Activated CD8-positive, alpha-beta memory T cell treated with anti-CD3 and anti-CD28 coated beads for 36 hours (primary cell): ENCODE results near the gene OTULIN. TPM values are rescaled to one million over a fixed set of nuclear protein-coding genes. Genes with fewer than 3 reads are reported as not detected.

ENCODE experiments used
- CTCF ChIA-PET: fragments of 350-600 bp; sonication (Branson Sonifier 250); formaldehyde crosslinking; loops from one replicate; lab custom pipeline; 2021; ENCODE audit warnings: antibody characterized with exemption; lab: Charles Lee
- POLR2A ChIA-PET: fragments of 350-600 bp; sonication (Branson Sonifier 250); formaldehyde crosslinking; loops from one replicate; lab custom pipeline; 2021; ENCODE audit warnings: antibody characterized with exemption; lab: Charles Lee
- total RNA-seq, 2 experiments: library from RNA; stranded (reverse); gene quantifications; one replicate each; pipeline ENCODE4 v1.2.3, GENCODE V29; 2021

Gene OTULIN
- total RNA-seq, 2 experiments from 2014 or later: 75.4 to 84.7 TPM

DNA sequence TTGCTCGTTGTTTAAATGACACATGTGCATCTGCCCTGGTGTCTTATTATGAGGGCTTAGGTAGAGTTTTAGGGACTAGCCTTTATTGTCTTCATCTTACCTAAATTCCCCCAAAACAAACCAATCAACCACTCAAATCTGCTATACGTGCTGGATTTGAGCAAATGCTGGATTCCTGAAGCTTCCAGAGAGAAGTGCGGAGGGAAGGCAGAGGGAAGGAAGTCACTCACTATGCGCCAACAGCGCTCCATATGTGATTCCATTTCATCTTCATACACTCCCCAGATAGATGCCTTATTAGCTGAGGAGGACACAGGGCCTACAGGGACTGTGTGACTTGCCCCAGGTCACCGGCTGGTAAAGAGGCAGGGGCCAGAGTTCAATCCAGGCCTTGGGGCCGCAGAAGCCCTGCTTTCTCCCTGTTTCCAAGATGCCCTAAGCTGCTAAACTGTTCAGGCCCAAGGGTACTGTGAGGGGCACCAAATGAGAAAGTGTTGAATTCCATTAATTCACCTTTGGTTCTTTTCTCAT is 63.5 kb downstream of the OTULIN start:
- CTCF ChIA-PET: interaction anchor here (0.9 to 3.0 kb wide), 8 partner anchors 15 to 277 kb away, joined by 3 to 31 read pairs (median 4); no protein-coding TSS in a partner anchor
- POLR2A ChIA-PET: no interaction called here

DNA sequence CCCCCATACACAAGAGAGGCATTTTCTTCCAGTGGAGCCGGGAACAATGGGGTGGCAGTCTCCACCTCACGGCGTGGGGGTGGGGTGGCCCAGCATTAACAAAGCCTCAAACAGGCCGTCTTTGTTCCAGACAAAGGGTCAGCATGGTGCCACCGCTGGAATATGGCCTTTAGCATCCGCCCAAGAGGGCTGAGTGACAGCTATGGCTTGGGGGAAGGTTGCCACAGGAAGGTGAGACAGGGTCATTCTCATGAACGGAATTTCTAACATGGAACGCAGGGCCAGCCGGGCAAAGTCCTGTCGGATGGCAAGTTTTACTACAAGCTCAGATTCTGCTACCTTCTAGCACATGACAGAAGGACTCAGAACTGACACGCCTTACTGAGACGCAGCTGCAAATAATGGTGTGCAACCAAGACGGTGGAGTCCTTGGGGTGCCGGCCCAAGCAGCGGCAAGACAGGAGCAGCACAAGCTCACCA is 64.0 kb downstream of the OTULIN start:
- CTCF ChIA-PET: interaction anchor here (1.3 to 3.0 kb wide), 2 partner anchors 43 to 276 kb away, joined by 3 to 31 read pairs; no protein-coding TSS in a partner anchor
- POLR2A ChIA-PET: no interaction called here

DNA sequence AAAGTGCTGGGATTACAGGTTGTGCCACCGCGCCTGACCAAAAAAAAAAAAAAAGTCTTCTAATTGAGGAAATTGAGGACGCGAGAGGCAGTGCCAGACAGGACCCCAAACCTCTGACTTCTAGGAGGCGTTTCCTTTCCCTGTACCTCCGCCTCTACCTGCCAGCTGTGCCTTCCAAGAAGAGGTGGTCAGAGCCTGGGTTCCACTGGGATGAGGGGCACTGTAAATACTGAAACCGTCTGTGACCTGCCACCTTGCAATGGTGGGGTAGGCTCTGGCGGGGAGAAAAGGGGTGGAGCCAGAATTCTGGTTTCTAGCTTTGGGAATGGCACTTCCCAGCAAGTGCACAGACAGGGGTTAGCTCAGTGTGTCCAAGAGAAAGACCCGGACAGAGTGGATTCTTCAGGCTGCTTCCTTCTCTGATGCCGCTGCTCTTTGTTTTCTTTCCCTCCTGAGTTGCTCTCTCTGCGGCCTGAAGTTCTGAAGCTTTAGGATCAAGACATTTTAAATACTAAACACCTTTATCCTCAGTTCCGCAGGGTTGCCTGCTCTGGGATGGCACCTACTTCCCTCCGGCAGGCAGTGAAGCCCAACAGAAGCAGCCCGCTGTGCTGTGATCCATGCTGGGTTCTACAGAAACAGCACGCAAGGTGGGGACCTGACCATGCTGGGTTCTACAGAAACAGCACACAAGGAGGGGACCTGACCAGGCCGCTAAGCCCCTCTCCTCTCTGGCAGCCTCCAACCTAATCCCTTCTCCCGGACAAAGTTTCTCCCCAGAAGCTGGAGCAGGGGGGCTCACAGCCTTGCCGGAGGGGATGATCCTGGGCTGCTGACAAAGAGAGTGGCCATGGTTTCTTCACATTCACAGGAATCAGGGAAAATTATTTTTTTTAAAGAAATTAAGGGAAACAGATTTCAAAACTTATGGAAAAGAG is 65.2 kb downstream of the OTULIN start:
- CTCF ChIA-PET: no interaction called here
- POLR2A ChIA-PET: no interaction called here

DNA sequence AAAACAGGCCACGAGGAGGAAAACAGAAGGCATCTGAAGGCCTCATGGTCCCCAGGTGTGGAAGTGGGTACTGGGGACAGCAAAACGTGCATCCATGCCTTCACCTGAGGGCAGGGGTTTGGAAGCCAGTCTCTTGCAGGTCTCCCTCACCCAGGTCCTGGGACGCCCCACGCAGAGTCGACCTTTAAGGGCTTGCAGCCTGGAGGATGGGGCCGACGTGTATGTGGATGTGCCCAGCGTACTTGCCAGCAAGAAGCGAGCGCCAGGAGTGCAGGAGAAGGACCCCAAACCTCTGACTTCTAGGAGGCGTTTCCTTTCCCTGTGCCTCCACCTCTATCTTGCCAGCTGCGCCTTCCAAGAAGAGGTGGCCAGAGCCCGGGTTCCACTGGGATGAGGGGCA is 65.9 kb downstream of the OTULIN start:
- ChIA-PET POLR2A (no interaction called here), CTCF (no interaction called here)

DNA sequence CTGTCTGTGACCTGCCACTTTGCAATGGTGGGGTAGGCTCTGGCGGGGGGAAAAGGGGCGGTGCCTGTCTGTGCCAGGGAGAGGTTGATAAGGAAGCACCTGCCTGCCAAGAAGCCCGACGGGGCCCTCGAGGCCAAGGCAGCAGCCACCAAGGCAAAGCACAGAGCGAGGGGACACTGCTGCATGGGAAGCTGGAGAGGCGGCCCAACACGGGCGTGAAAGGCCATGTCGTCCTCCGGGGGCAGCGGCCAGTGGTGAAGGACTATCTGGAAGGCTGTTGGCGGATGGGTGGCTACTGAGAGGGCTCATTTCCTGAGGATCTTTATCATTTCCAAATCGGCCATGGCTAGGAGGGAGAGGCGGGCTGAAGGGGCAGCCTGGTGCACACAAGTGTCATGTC is 66.4 kb downstream of the OTULIN start:
- CTCF ChIA-PET: no interaction called here
- POLR2A ChIA-PET: interaction anchor here (0.6 kb wide), 1 partner anchor 79 kb away, joined by 4 read pairs; no protein-coding TSS in a partner anchor

DNA sequence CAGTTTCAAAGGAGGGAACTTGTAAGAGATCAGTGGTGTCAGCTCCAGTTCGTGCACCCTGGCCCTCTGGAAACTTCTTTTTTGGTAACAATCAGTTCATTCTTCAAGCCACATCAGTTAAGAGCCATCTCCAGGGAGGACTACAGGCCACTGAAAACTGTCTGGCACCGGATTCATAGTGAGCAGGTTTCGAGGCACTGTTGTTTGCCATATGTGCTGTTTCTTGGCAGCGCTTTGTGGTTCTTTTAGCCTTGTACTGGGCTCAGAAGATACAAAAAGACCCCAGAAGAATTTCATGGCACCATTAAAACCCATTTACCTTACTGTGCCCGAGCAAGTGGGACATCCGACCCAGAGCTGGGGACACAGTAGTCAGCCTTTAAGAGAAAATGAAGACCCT is 68.5 kb downstream of the OTULIN start:
- ChIA-PET CTCF (no interaction called here), POLR2A (interaction anchor here (0.6 kb wide), 1 partner anchor 9 kb away, joined by 3 read pairs; no protein-coding TSS in a partner anchor)

DNA sequence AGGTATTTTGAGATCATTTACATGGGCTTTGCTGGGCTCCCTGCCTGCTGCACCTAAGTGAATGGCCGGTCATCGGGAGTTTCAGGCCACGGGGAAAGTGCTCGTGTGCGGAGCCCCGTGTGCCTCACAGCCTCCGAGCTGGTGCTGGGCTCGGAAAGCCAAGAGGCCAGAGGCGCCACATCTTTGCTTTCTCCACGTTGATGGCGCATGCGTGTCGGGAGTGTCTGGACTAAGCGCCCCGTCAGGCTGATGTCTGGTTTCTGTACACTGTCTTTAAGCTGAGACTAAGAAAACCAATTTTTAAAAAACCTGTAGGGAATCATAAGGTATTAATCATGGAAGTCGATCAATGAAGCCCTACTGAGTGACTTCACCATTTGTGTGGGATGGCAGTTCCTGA is 69.1 kb downstream of the OTULIN start:
- CTCF ChIA-PET: no interaction called here

DNA sequence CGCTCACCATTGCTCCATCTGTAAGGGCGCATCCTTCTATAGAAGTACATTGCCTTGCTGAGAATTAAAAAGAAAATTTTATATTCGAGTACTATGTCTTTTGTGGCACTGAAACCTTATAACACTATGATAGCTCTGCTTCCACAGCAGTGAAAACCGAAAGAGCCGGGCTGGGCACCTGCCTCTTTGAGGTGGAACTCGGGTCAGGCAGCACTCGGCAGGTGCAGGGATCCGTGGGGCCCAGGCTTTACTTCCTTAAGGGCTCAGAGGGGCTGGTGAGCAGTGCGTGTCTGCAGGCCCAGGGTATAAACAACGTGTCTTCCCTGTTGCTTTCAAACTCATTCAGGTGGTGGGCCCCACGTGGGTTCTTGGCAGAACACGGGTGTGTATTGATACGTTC is 69.9 kb downstream of the OTULIN start:
- ChIA-PET CTCF (no interaction called here), POLR2A (interaction anchor here (0.6 kb wide), 1 partner anchor 10 kb away, joined by 3 read pairs; no protein-coding TSS in a partner anchor)

More for the DNA sequence above, 69.1 kb downstream of the OTULIN start:
- POLR2A ChIA-PET: interaction anchor here (0.6 kb wide), 1 partner anchor 10 kb away, joined by 3 read pairs; no protein-coding TSS in a partner anchor

DNA sequence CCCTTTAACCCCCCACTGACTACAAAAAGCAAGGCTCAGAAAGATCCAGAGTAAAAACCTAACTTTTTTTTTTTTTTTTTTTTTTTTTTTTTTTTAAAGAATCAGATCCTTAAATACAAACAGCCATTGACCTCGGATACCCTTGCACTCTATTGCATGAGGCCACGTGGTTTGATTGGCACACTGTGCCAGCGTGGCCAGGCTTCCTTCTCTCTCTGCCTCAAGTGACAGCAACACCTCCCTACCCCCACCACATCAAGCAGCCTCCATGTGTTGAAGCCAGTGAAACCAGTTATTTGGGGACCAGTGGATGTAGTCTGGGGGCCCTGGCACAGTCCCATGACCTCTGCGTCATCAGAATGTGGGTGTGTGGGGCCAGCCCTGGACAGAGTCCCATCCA is 71.4 kb downstream of the OTULIN start:
- ChIA-PET CTCF (no interaction called here), POLR2A (no interaction called here)

DNA sequence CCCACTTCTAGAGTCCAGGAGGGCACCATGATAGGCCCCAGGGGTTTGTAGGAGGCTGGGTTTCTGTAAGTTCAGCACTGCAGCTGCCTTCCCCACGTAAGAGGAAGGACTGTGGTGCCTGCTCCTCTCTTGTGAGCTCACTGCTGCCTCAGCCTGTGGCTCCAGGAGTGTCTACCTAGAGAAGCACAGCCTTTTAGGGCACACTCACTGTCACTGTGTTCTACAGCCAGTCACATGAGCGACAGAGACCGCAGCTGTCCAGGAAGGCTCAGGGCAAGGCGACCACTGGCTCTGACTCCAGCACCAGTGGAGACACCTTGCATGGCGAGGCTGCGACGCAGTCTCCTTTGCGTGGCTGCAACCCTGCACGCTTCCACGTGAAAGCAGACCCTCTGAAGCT is 72.8 kb downstream of the OTULIN start:
- CTCF ChIA-PET: interaction anchor here (0.5 kb wide), 1 partner anchor 133 kb away, joined by 3 read pairs; no protein-coding TSS in a partner anchor
- POLR2A ChIA-PET: no interaction called here

DNA sequence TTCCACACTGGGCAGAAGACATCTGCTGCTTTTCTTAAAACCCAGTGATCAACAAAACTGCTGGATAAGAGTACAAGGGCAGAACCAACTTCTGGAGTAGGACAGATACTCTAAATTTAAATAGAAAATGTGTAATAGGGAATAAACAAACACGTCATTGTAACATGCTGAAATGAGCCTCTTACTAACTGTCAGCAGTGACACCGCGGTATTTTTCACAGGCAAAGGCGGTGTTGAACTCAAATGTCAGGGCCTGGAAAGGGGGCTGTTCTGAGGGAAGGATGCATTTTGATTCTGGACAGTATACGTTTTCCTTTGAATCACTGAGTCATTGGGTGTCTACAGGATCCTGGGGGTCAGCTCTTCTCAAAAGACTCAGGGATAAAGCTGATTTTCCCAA is 73.5 kb downstream of the OTULIN start:
- CTCF ChIA-PET: no interaction called here
- POLR2A ChIA-PET: no interaction called here

DNA sequence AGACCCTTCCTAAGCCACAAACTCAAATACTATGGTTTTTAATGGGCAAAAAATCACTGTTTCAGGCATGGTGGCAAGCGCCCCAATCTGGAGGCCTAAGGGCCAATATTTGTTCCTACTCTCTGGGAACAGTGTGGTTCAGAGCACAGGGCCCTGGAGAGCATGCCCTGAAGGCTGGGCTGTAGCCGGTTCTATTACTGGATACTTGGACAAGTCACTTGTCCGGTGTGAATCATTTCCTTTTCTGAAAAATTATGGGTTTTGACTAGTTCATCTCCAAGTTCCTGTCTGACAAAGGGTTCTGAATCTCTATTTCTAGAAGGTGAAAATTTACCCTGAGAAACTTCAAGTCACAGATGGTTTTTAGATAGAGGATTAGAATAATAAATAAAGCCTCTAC is 75.0 kb downstream of the OTULIN start:
- CTCF ChIA-PET: no interaction called here

DNA sequence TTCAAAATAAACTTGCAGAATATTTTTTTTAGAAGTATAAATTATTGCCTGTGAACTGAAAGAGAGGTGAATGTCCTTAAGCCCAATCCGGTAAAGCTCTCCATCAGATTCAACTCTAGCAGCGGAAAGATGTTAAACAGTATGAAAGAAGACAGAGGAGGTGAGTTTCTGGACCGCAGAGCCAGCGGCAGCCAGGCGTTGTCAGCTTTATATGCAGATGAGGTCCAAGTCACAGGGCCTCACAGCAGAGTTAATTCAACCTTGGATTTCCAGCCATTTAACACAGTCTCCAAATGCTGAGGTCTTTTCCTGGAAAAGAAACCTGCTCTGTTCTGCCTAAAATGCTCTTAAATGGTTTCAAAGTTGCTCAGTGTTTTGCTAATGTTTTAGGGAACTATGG is 75.5 kb downstream of the OTULIN start:
- ChIA-PET POLR2A (no interaction called here), CTCF (interaction anchor here (1.0 kb wide), 1 partner anchor 13 kb away, joined by 3 read pairs; no protein-coding TSS in a partner anchor)

More for the DNA sequence above, 75.0 kb downstream of the OTULIN start:
- POLR2A ChIA-PET: no interaction called here

DNA sequence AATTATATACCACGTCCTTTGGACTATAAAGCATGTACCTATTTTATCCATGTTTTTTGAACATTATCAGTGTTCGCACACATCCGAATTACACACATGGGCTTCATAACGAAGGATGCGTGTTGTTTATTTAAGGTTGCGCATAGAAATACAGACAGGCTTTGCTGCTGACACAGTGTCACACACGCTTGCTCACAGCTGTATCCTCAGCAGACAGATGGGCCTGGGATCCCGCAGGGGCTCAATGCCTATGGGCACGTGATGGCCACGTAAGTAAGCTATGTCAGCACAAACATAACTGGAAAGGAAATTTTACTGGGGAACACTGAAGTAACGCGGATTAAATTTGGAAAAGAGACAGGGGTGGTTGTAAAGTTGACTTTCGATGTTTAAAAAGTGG is 76.6 kb downstream of the OTULIN start:
- ChIA-PET CTCF (interaction anchor here (1.0 kb wide), 1 partner anchor 15 kb away, joined by 3 read pairs; no protein-coding TSS in a partner anchor), POLR2A (no interaction called here)

DNA sequence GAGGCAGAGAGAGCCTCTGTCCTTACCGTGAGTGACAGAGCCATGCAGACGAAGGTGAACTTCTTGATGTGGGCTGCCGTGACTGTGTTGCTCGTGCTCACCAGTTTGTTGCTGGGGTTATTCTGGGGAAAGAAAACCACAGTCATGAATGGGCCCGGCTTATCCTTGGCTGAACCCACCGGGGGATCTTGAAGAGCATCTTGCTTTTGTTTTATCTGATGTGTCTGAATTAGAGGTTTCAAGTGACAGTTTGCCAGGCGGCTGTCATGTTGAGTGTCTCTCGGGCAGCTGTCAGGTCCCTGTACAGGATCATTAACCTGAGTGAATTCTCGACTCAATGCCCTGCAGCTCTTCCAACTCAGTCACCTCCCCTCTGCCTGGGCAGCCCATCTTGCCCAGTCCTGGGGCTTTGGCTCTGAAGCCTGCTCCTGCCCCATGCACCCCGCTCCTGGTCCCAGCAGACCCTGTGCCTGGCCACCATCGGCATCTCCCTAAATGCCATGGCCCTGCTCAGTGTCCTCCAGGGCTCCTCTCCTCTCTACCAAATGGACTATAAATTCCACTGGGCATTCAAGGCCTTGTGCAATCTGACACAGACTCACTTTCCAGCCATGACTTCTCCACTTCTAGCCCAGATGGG is 77.4 kb downstream of the OTULIN start:
- ChIA-PET CTCF (no interaction called here), POLR2A (no interaction called here)

DNA sequence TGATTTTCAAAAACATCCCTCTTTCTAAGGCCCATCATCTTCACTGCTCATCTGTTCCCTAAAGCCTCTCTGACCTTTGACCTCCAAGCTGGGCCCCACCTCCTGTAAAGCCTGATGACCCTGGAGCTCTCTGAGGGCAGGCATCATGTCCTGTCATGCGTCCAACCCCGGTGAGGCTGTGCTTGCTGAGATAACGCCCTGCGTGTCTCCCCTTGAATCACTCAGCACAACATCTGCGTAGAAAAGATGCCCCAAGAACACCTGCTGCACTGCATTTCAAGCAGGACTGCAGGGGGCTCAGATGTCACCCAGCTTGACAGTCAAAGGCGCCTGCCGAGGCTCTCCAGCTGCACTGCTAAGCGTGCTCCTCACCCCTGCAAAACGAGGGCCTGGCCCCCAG is 78.0 kb downstream of the OTULIN start:
- CTCF ChIA-PET: no interaction called here
- POLR2A ChIA-PET: no interaction called here

DNA sequence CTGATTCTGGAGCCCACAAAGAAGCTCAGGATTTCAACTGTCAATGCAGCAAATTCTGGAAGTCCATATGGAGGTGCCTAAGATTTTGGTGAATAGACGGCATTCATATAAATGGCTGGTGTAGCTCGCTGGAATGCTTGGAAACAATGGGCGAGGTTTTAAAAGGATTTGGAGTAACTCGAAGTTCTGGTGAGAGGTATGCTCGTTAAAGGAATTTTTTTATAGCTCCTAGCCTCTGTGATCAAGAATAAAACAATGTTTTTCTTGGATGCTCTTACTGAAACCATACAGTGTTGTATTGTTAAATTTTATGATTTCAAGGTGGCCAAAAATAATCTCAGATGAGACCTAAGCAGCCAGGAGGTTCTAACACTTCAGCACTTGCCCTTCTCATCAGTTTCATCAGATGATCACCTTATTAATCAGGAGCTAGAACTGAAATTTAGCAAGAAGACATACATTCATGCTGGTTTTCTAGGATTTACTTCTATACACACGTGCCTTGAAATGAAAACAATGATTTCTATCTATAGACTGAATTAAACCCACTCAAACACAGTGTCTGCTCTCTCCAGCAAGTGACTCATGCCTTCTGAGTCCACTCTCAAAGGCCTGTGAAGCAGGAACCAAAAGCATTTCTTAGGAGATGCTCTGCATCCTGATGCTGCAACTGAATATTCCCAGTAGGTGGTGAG is 79.2 kb downstream of the OTULIN start:
- ChIA-PET CTCF (interaction anchor here (1.0 kb wide), 1 partner anchor 260 kb away, joined by 4 read pairs; no protein-coding TSS in a partner anchor), POLR2A (interaction anchor here (0.6 kb wide), 1 partner anchor 10 kb away, joined by 3 read pairs; no protein-coding TSS in a partner anchor)

DNA sequence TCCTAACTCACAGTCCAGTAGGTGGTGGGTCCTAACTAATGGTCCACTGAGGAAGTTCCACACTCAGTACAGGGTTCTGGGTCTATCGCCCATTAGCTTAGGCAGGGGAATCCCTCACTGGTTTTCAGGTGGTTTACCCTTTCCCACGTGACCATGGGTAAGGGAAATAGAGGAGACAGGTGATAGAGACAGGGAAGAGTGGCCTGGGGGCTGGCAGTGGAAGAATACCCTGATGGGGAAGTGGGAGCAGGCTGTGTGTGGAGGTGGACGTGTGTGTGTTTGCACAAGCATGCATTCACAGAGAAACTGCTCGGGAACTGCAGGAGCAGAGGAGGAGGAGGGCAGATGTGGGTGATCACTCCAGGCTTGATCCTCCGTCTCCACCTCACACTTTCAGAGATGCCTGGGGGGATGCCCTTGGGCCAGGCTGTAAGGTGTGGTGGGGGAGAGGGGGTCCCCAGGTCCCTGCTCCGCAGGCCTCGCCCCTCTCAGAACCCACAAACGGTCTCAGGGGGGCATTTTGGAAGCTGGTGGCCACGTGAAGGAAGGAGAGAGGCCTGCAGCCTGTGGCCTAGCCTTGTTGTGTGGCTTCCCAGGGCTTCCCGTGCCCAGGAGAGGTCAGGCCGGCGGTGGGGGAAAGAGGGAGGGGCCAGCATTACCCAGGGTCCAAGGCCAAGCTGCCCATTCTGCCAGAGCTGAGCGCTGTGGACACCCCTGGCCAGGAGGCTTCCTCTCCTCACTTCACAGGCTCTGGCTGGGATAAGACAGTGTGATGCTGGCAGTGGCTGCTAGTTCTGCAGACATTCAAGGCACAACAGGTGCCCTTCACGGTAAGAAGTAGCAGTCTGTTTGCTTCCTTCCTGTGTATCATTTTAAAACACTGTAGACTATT is 80.0 kb downstream of the OTULIN start:
- ChIA-PET CTCF (no interaction called here), POLR2A (interaction anchor here (0.6 kb wide), 1 partner anchor 10 kb away, joined by 3 read pairs; no protein-coding TSS in a partner anchor)
